Panc1 (cell line): ENCODE results near the gene SUN1. TPM values are rescaled to one million over a fixed set of nuclear protein-coding genes. Genes with fewer than 3 reads are reported as not detected.

Source experiments
- ATAC-seq: fragments of 200-7000 bp; cut with Tn5 transposase; 2 replicates; pipeline ENCODE4 v1.9.1; 2020; ENCODE audit warnings: mild to moderate bottlenecking, moderate library complexity
- BruUV-seq: library from RNA; stranded (reverse); fragments of 400-500 nt; replicated peaks from 2 replicates; lab custom pipeline; 2021; lab: Mats Ljungman, UMichigan
- CTCF ChIA-PET: fragments of 300-600 bp; sonication (Branson Sonifier 250); formaldehyde crosslinking; loops from one replicate; lab custom pipeline; 2022; ENCODE audit warnings: antibody characterized with exemption; lab: Charles Lee
- POLR2A ChIA-PET: fragments of 300-600 bp; sonication (Branson Sonifier 250); formaldehyde crosslinking; loops from one replicate; lab custom pipeline; 2022; ENCODE audit warnings: antibody characterized with exemption; lab: Charles Lee
- DNase-seq: peaks from one replicate; pipeline ENCODE4 v3.0.0-alpha.2; 2010; ENCODE audit warnings: low read depth, low spot score
- H3K27ac ChIP-seq: 2 replicates; pipeline ENCODE4 v1.5.1; 2011; ENCODE audit warnings: mild to moderate bottlenecking, low read length, inconsistent platforms
- H3K27me3 ChIP-seq: fragments of 200-500 bp; sonication (Bioruptor generic); 2 replicates; pipeline ENCODE4 v1.6.0; 2014; ENCODE audit warnings: low read length, inconsistent platforms; ENCODE audit not compliant: control insufficient read depth, insufficient read depth
- H3K36me3 ChIP-seq: fragments of 200-500 bp; sonication (Bioruptor generic); 2 replicates; pipeline ENCODE4 v1.5.1; 2014; ENCODE audit warnings: inconsistent platforms, mild to moderate bottlenecking, low read length, moderate library complexity; ENCODE audit not compliant: control insufficient read depth, insufficient read depth
- H3K4me1 ChIP-seq: 2 replicates; pipeline ENCODE4 v1.5.1; 2011; ENCODE audit warnings: inconsistent platforms, mild to moderate bottlenecking, low read length, moderate library complexity; ENCODE audit not compliant: control insufficient read depth, insufficient read depth
- H3K4me3 ChIP-seq, 2 experiments: 2 replicates each; pipeline ENCODE4 v1.5.1; 2011 to 2012; ENCODE audit warnings: low read depth in 2 of 2, low read length in 2 of 2, mild to moderate bottlenecking in 2 of 2, inconsistent platforms in 1 of 2, moderate library complexity in 1 of 2
- H3K9me3 ChIP-seq: fragments of 200-500 bp; sonication (Bioruptor generic); 2 replicates; pipeline ENCODE4 v1.5.1; 2014; ENCODE audit warnings: low read depth, mild to moderate bottlenecking, inconsistent platforms, low read length, moderate library complexity; ENCODE audit not compliant: control insufficient read depth, insufficient read depth
- CTCF ChIP-seq: fragments of 450-650 bp; IDR thresholded peaks from 2 replicates; pipeline ENCODE4 v1.5.1; 2017; ENCODE audit warnings: mild to moderate bottlenecking
- POLR2AphosphoS5 ChIP-seq: IDR thresholded peaks from 2 replicates; pipeline ENCODE4 v1.6.1; 2012; ENCODE audit warnings: mild to moderate bottlenecking, low read depth, low read length, moderate library complexity
- REST ChIP-seq, 2 experiments: IDR thresholded peaks; 2 replicates each; pipeline ENCODE4 v1.6.1; 2011 to 2012; ENCODE audit warnings: low read depth in 2 of 2, control low read depth in 1 of 2, low read length in 1 of 2, mild to moderate bottlenecking in 1 of 2, moderate library complexity in 1 of 2; ENCODE audit not compliant: insufficient read depth in 1 of 2
- SIN3A ChIP-seq: IDR thresholded peaks from 2 replicates; pipeline ENCODE4 v1.6.1; 2012; ENCODE audit warnings: low read depth, mild to moderate bottlenecking, low read length, moderate library complexity, borderline replicate concordance; ENCODE audit not compliant: insufficient read depth
- TCF7L2 ChIP-seq: IDR thresholded peaks from 2 replicates; pipeline ENCODE4 v1.6.1; 2011; ENCODE audit warnings: mild to moderate bottlenecking, low read depth, low read length, inconsistent platforms
- in situ Hi-C: cut with HindIII; loops from 2 replicates; pipeline ENCODE4 v1.10.0; 2016; ENCODE audit warnings: low sequenced_read_pairs, low pct_unique_long_range_greater_than_20kb
- intact Hi-C: fragments of 100-400 bp; cut with micrococcal nuclease; formaldehyde crosslinking; loops from one replicate; pipeline ENCODE4 v1.10.0; 2022; ENCODE audit not compliant: unreplicated experiment
- total RNA-seq: library from RNA; stranded (reverse); gene quantifications from one replicate; pipeline ENCODE4 v1.2.1, GENCODE V29; 2021; ENCODE audit not compliant: unreplicated experiment

The SUN1 gene
- total RNA-seq, 1 experiment from 2014 or later, result 244 TPM

- BruUV-seq, result no TSS peak
- no peak overlapping the region for H3K27ac ChIP-seq
- in situ Hi-C loops, result no loop called here
- DNase-seq (no peak), ATAC-seq (no peak)
- H3K9me3 ChIP-seq, result no peaks in the 10 kb centered on the region
- H3K27me3 ChIP-seq, result no peaks in the 10 kb centered on the region
- POLR2A ChIA-PET, result interaction anchor here (0.7 kb wide), 1 partner anchor 233 kb away, joined by 8 read pairs; no protein-coding TSS in a partner anchor
- TF ChIP-seq SIN3A (no peak), CTCF (no peak), TCF7L2 (no peak), POLR2AphosphoS5 (no peak), REST (IDR thresholded peaks at IDR 0.05; ENCODE audit: insufficient read depth in 1 of 2, low read depth in 2 of 2, low read length in 1 of 2) (no peak)
- H3K4me3 ChIP-seq, result no peak overlapping the region
- intact Hi-C loops, result no loop called here
- H3K4me1 ChIP-seq, result no peaks in the 10 kb centered on the region
- CTCF ChIA-PET, result interaction anchor here (0.8 to 1.5 kb wide), 2 partner anchors 8 to 22 kb away, joined by 4 to 5 read pairs; partner anchors contain the start of gene SUN1
- peaks cover 14% of the 10 kb centered on the region for H3K36me3 ChIP-seq
Measured at GRCh38 chr7:840001-840600, 7.8 kb downstream of the SUN1 start.

GRCh38 chr7:841943-842342, 9.7 kb downstream of the SUN1 start:
- no peak for ATAC-seq
- peaks cover 14% of the 10 kb centered on the region for H3K36me3 ChIP-seq
- ChIA-PET POLR2A (no interaction called here), CTCF (no interaction called here)
- BruUV-seq, result no TSS peak
- H3K4me3 ChIP-seq, result no peak overlapping the region
- TF ChIP-seq CTCF, result no peak
- in situ Hi-C loops, result no loop called here
- H3K4me1 ChIP-seq, result no peaks in the 10 kb centered on the region
- no peak overlapping the region for H3K27ac ChIP-seq
- no peaks in the 10 kb centered on the region for H3K9me3 ChIP-seq
- intact Hi-C loops, result no loop called here
- no peaks in the 10 kb centered on the region for H3K27me3 ChIP-seq
- no peak for DNase-seq
